ENCODE data around the gene KTI12. TPM values are rescaled to one million over a fixed set of nuclear protein-coding genes. Genes with fewer than 3 reads are reported as not detected.
"Not testable (repeated sequence)": the region's sequence is repeated elsewhere in the genome, so short reads cannot be mapped to it uniquely, and the experiment has no call there.

The KTI12 gene, protein sequence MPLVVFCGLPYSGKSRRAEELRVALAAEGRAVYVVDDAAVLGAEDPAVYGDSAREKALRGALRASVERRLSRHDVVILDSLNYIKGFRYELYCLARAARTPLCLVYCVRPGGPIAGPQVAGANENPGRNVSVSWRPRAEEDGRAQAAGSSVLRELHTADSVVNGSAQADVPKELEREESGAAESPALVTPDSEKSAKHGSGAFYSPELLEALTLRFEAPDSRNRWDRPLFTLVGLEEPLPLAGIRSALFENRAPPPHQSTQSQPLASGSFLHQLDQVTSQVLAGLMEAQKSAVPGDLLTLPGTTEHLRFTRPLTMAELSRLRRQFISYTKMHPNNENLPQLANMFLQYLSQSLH
- 14.6 and 16.5 TPM in 2 replicates for total RNA-seq

DNA sequence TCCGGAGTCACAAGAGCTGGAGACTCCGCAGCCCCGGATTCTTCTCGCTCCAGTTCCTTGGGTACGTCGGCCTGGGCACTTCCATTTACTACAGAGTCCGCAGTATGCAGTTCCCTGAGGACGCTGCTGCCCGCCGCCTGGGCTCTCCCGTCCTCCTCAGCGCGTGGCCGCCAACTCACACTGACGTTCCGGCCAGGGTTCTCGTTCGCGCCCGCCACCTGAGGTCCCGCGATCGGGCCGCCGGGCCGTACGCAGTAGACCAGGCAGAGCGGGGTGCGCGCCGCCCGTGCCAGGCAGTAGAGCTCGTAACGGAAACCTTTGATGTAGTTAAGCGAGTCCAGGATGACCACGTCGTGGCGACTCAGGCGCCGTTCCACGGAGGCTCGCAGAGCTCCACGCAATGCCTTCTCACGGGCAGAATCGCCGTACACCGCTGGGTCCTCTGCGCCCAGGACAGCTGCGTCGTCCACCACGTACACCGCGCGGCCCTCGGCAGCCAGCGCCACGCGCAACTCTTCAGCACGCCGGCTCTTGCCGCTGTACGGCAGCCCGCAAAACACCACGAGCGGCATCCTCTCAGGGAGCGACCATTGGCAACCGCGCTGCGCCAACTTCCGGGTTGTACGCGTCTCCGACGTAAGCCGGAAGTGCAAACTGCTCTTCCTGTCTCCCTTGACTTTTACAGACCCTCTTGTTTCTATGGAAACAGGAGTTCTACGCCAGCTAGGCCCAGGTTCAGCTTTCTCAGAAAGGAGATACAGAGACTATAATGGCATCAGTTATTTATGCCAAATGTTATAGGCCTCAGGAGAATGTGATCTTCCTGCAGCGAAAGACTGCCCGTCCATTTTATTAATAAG, at the start of gene KTI12:
Gene KTI12 (minus strand): TSS at position 621 of the 860 bp plus-strand sequence. CDS start 49 bp downstream, at position 572.
- intact Hi-C loops (cut with micrococcal nuclease), result loop anchor here (1.0 to 5.0 kb wide), 9 partner anchors 23 to 1379 kb away; partner anchors contain the start of genes BTF3L4, CC2D1B, CPT2 and NRDC

DNA sequence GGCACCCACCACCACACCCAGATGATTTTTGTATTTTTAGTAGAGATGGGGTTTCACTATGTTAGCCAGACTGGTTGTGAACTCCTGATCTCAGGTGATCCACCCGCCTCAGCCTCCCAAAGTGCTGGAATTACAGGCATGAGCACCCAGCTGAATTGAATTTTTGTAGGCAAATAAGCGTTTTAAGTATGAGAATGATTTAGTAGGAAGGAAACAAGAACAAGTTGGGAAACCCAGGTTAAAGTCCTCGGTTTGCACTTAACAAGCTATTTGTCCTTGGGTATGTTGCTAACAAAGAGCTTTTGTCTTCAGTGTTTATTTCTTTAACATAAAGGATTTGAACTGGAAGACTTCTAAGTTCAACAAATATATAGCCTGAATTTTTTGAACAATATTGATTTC, 46.4 kb upstream of the KTI12 start:
- intact Hi-C loops (cut with micrococcal nuclease), result no loop called here

DNA sequence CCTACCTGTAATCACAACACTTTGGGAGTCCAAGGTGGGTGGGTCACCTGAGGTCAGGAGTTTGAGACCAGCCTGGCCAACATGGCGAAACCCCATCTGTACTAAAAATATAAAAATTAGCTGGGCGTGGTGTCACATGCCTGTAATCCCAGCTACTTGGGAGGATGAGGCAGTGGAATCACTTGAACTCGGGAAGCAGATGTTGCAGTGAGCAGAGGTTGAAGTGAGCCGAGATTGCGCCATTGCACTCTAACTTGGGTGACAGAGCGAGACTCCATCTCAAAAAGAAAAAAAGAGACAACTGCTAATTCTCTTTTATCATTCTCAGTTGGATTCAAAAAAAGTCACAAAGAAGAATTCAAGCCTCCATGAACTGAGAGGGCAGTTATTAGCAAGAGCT, 43.7 kb upstream of the KTI12 start:
- intact Hi-C loops (cut with micrococcal nuclease), result not testable (repeated sequence)

DNA sequence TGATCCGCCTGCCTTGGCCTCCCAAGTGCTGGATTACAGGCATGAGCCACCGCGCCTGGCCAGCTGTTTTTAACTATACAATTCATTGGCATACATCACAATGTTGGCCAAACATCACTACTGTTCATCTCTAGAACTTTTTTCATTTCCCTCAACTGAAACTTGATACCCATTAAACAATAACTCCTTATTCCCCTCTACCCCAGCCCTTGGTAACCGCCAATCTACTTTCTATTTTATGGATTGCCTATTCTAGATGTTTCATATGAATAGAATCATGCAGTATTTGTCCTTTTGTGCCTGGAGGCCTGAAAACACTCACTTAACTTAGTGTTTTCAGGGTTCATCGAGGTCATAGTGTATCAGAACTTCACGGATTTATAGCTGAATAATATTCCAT, 38.7 kb upstream of the KTI12 start:
- intact Hi-C loops (cut with micrococcal nuclease), result no loop called here

DNA sequence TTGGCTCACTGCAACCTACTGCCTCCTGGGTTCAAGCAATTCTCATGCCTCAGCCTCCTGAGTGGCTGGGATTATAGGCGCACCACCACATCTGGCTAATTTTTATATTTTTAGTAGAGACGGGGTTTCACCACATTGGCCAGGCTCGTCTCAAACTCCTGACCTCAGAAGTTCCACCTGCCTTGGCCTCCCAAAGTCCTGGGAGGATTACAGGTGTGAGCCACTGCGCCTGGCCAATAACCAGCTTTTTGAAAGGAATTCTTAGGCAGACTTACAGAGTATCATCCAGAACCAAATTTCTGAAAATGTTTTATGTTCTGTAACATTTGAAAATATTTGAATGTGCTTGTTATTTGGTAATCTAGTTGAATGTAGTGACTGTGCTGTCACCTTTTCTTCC, 37.1 kb upstream of the KTI12 start:
- intact Hi-C loops (cut with micrococcal nuclease), result no loop called here

DNA sequence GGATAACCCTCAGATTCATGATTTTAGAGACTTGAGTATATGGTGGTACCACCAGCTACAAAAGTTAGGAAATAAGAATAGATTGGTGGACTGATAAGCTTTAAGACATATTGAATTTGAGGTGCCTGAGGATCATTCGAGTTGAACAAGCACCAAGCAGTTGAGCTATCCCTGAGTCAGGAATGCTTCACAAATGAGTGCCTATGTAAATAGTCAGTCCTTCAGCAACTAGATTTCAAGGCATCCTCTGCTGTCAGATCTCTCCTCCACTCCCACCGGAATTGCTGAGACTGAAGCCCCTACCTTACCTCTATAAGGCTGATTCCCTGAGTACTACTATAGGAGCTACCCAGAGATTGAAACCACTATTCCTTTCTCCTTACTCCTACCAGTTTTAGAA, 29.6 kb upstream of the KTI12 start:
- intact Hi-C loops (cut with micrococcal nuclease), result no loop called here

DNA sequence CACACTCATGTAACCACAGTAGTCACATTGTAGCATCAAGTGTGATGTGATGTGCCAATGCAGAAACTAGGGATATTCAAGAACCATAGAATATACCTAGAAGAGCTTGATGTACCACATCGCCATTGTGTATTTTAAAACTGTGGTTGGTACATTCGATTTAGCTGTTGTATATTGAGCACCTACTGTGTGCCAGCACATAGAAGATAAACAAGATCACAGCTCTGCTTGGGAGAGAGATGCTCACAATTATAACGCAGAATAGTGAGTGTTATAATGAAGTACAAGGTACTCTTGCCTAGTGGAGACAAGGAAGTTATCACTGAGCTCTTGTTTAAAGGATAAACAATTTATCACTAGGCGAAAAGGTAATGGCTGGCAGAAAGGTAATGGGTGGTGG, 27.2 kb upstream of the KTI12 start:
- intact Hi-C loops (cut with micrococcal nuclease), result no loop called here

DNA sequence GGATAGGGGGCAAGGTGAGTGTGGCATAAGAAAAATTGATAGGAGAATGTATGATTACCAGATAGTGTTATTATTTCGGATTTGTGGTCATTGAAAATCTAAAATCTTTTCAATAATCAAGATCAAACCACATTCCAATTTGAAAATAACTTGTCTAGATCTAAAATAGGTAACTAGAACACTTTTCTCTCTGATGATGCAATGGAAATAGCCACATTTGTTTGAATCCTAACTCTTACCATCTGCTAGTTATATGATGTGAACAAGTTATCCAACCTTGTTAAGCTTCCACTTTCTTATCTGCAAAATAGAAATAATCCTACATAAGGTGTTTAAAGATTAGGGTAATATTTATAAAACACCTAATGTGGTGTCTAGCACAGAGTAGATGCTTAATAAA, 26.3 kb upstream of the KTI12 start:
- intact Hi-C loops (cut with micrococcal nuclease), result loop anchor here (5.0 to 10.0 kb wide), 7 partner anchors 235 to 1267 kb away; partner anchors contain the start of genes ECHDC2, LRP8, SCP2 and ZYG11A

DNA sequence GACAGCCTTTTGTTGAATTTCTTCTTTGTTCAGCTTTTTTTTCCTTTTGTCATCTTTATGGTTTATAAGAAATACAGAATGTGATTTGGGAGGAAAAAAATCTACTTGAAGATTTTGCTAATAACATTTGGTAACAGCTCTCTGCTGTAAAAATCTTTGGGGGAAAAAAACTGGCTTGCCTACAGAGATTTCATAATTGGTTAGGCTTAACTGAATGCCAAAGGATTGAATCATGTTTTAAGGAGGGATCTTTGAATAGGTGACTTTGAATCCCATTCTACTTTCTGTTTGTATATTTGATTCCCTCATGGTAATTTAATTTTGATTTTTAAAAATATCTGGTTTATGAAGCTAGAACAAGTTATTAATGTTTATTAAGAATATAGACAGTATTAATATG, 25.7 kb upstream of the KTI12 start:
- intact Hi-C loops (cut with micrococcal nuclease), result loop anchor here (5.0 to 10.0 kb wide), 7 partner anchors 235 to 1268 kb away; partner anchors contain the start of genes ECHDC2, LRP8, SCP2 and ZYG11A

DNA sequence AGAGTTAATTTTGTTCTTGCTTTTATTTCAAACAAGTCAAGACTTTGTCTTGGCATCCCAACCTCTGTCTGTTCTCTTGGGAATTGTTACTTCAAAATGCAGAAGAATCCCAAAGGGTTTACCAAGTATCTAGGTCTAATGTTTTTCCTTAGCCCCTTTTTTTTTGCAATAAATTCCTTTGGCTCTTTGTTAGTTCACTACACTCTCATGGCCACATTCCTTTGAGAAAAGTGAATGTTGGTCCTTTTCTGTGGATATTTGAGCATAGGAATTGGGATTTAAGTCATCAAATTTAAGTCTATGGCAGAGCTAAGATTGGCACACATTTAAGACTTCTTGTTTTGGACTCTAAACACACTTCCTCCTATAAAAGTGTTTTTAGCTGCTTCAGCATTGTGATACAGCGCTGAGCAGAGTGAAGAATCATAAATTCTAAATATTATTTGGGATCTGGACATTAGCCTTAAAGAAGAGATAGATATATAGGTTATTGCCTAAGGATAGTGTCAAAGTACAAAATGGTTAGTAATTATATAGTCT, 24.3 kb upstream of the KTI12 start:
- intact Hi-C loops (cut with micrococcal nuclease), result loop anchor here (2.0 to 10.0 kb wide), 13 partner anchors 83 to 1269 kb away; partner anchors contain the start of genes CZIB, ECHDC2, LRP8 and RNF11

DNA sequence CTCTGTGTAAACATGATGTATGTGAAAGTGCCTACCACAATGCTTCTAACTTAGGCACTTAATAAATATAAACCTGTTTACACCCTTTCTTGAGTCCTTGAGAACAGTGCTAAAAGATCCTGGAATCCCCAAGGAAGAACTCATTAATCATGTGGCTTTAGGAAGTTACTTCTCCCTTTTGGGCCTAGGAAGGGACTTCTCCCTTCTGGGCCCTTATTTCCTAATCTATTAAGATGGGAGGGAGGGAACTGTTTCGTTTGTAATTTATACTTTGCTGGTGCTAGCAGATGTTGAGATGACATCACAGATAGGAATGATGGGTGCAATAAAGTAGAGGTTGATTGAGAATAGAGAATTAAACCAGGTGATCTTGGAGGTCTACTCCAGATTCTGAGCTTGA, 23.6 kb upstream of the KTI12 start:
- intact Hi-C loops (cut with micrococcal nuclease), result loop anchor here (2.0 to 10.0 kb wide), 13 partner anchors 84 to 1270 kb away; partner anchors contain the start of genes CZIB, ECHDC2, LRP8 and RNF11

DNA sequence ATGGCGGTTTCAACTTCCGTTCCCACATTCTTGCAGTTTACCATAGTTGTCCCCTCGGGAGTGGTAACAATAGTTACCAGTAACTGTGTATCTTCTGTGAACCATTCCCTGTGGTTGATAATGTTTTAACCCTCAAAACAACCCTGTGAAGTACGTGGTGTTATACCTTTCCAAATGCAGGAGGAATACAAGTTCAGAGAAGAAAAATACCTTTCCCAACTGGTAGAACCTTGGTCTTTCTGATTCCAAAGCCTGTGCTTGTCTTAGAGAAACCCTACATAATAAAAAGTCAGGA, 23.3 kb upstream of the KTI12 start:
- intact Hi-C loops (cut with micrococcal nuclease), result loop anchor here (1.0 to 10.0 kb wide), 20 partner anchors 24 to 1996 kb away; partner anchors contain the start of genes CC2D1B, CZIB, ECHDC2 and FAF1

DNA sequence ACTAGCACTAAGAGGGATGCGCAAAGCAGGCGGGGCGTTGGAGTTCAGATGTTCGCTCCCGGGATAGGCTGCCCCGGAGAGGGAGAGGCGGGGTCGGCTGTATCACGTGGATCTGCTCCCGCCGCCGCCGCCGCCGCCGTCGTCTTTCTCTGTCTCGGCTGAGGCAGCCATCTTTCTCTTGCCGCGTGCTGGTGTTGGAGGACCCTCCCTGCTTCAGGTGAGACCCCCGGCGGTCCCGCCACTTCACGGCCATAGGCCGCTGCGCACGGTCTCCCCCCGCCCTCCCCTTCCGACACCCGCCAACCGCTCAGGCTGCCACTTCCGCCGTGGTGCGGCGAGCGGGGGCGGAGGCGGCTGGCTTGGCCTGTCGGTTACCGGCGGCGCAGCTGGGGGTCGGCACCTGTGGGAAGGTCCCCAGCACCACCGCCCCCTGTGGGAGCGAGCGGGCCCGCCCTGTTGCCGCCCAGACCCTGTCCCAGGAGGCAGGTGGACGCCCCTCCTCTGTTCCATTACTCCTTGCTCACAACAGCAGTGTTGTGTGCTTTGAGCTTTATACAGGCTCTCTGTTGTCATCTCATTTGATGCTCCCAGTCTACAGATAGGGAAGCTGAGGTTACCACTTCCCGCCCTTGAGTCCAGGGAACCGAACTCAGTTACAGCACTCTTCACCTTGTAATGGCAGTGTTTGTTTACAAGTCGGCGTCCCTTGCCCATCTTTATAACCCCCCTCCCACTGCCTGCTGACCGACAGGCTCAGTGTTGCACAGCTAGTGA, 22.7 kb upstream of the KTI12 start, which contains the start of gene BTF3L4:
Gene BTF3L4 (plus strand): TSS at position 133 of the 774 bp plus-strand sequence. CDS start 3,553 bp downstream, outside the sequence.
- intact Hi-C loops (cut with micrococcal nuclease), result loop anchor here (1.0 to 10.0 kb wide), 20 partner anchors 23 to 1997 kb away; partner anchors contain the start of genes CC2D1B, CZIB, ECHDC2 and FAF1

DNA sequence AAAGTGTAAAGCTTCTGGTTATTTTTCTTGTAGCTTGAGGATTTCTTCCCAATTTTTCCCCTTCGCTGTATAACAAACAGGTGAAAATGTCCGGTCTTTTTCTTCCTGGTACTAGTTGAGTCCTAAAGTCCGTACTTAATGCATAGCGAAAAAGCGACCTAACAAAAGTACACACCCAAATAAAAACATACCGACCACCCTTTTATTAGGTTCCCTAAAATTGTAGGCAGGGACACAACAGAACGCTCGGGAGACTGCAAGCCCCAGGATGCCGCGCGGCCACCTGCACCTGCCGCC, 22.2 kb upstream of the KTI12 start:
- intact Hi-C loops (cut with micrococcal nuclease), result loop anchor here (1.0 to 10.0 kb wide), 23 partner anchors 23 to 1997 kb away; partner anchors contain the start of genes CC2D1B, CZIB, ECHDC2 and EPS15

DNA sequence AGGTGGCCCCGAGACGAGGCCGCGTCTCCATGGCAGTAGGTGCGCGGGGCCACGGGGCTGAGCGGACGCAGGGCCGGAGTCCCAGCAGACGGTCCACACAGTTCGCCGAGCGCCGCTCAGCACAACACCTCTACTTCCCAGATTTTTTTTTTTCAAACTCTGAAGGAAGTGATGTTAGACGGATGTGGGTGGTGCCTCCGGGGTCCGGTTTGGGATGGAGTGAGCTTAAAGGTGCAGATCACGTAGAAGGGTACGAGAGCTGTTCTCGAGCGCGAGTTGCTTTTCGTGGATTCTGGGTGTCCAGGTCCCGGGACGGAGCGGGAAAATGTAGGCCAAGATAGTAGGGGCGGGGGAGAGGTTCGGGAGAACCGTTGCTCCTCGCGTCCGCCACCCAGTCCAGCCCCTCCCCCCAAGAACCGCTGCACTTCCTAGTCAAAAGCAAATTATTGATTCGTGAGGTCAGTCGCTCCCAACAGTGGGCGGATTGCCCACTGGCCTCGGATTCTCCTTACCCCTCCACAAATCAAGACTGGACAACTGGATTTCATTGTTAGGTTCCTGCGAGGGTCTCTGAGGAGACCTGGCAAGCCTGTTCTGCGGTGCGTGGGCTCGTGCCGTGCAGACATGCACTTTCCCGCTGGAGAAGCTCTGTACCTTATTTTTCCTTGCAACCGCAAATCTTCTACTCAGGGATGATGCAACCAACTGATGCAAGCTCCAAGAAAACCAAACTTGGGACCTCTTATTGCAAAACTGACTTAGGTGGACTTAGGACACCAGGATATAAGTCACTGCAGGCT, 21.7 kb upstream of the KTI12 start, which contains the start of gene TXNDC12:
Gene TXNDC12 (minus strand): TSS at position 126 of the 800 bp plus-strand sequence. CDS start 95 bp downstream, at position 31.
- intact Hi-C loops (cut with micrococcal nuclease), result loop anchor here (1.0 to 10.0 kb wide), 10 partner anchors 240 to 1272 kb away; partner anchors contain the start of genes ECHDC2, EPS15, LRP8 and ORC1

DNA sequence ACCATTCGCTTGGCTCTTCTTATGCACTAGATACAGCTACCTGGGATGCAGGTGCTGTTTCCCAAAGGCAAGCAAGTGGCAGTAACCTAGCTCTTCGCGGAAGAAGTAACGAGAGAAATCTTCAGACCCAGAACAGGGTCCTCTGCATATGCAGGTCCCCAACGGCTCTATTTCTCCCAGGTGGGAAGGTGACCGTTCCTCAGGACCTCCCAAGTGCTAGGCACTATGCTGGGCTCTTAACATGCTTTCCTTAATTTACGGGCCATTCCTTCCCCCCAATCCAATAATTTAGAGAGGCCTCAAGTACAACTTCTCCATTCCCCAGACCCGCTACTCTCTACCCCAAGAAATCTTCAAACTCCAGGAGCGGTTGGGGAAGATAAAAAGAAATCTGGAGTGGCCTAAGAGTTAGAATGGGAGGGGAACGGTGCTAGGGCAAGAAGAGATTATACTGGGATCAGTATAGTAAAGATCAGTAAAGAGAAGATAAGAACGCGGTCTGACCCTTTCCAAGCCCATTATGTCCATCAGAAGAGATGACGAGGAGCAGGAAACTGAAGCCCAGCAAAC, 21.0 kb upstream of the KTI12 start:
- intact Hi-C loops (cut with micrococcal nuclease), result loop anchor here (1.0 to 10.0 kb wide), 10 partner anchors 240 to 1273 kb away; partner anchors contain the start of genes ECHDC2, EPS15, LRP8 and ORC1

DNA sequence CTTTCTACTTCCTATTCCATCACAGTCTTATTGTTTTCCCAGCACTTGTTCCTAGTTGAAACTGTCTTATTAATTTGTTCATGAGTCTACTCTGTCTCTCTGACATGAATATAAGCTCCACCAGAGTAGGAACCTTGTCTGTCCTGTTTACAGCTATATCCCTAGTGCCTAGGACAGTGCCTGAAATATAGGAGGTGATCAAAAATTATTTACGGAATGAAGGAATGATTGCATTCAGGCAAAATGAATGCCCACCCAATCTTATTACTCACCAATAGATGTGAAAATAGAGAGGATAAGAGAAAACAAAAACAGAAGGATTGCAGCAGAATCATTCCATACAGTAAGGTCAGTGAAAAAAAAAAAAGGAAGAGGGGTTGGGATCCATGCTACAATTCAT, 20.3 kb upstream of the KTI12 start:
- intact Hi-C loops (cut with micrococcal nuclease), result loop anchor here (2.0 to 10.0 kb wide), 5 partner anchors 241 to 1085 kb away; partner anchors contain the start of genes ECHDC2, EPS15 and SCP2

DNA sequence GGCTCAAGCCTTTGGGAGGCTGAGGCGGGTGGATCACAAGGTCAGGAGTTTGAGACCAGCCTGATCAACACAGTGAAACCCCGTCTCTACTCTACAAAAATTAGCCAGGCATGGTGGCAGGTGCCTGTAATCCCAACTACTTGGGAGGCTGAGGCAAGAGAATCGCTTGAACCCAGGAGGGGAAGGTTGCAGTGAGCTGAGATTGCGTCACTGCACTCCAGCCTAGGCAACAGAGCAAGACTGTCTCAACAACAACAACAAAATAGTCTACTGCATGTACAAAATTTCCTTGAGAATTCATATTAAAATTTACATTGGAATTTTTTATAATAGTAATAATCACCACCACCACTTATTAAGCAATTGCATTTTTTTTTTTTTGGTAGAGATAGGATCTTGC, 15.7 kb upstream of the KTI12 start:
- intact Hi-C loops (cut with micrococcal nuclease), result not testable (repeated sequence)

DNA sequence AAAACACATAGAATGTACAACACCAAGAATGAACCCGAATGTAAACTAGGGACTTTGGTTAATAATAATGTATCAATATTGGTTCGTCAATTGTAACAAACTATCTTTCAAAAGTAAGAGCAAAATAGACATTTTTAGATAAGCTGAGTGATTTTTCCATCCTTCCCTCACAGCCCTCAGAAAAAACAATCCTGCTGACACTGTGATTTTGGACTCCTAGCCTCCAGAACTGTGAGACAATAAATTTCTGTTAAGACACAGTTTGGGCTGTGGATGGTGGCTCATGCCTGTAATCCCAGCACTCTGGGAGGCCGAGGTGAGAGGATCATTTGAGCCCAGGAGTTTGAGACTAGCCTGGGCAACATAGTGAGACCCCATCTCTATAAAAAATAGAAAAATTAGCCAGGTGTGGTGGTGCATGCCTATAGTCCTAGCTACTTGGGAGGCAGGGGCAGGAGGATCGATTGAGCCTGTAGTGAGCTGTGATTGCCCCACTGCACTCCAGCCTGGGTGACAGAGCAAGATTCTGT, 12.1 kb upstream of the KTI12 start:
- intact Hi-C loops (cut with micrococcal nuclease), result not testable (repeated sequence)
